ENCODE data around the gene DZIP1. TPM values are rescaled to one million over a fixed set of nuclear protein-coding genes. Genes with fewer than 3 reads are reported as not detected.
"Not testable (repeated sequence)": the region's sequence is repeated elsewhere in the genome, so short reads cannot be mapped to it uniquely, and the experiment has no call there.

Gene DZIP1
- total RNA-seq, 1 experiment from 2014 or later, result 33.6 TPM

DNA sequence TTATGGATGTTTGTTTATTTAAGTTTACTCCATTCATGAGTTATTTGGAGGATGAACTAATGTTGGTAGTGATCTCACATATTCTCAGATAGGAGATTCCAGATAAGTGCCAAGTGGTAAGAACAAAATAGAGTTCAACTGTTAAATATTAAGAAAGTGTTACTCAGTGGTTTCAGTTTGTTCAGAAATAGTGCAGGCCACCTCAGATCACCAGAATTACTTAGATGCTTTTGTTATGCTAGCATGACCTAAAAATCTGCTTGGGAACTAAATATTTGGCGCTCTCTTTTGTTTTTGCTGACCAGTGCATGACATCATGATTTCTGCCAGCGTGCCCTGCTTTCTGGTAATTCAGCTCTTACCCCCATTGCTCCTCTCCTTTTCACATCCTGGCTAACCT is 76.4 kb downstream of the DZIP1 start:
- Histone ChIP-seq H3K4me2 (ENCODE audit: insufficient read depth, insufficient read length, low read length) (no peak overlapping the region), H2BK12ac (ENCODE audit: insufficient read length, low read depth, low read length) (no peak overlapping the region), H2AFZ (ENCODE audit: low read length) (no peak overlapping the region), H4K20me1 (ENCODE audit: control insufficient read depth, insufficient read depth, insufficient read length) (no peaks in the 10 kb centered on the region), H4K5ac (ENCODE audit: insufficient read length, low read depth, low read length) (no peak overlapping the region), H3K4me1 (ENCODE audit: insufficient read depth, low read length) (no peaks in the 10 kb centered on the region), H2BK120ac (ENCODE audit: low read depth, low read length, poor library complexity, severe bottlenecking) (no peak overlapping the region), H3K79me2 (ENCODE audit: insufficient read depth, low read length) (no peaks in the 10 kb centered on the region), H2AK5ac (ENCODE audit: insufficient read length, low read length) (no peak overlapping the region), H3K23ac (ENCODE audit: insufficient read length, low read depth, low read length) (no peak overlapping the region), H3K23me2 (ENCODE audit: insufficient read length, low read depth, low read length, poor library complexity, severe bottlenecking) (no peaks in the 10 kb centered on the region), H3K9me3 (ENCODE audit: control insufficient read depth, low read depth, low read length) (no peaks in the 10 kb centered on the region), H3T11ph (ENCODE audit: low read length) (no peak overlapping the region), H3K27ac (ENCODE audit: insufficient read length, low read depth, low read length) (no peak overlapping the region), H3K27me3 (ENCODE audit: insufficient read depth, low read length) (no peaks in the 10 kb centered on the region), H3K56ac (ENCODE audit: insufficient read length, low read depth, low read length) (no peak overlapping the region), H3K9ac (ENCODE audit: extremely low read depth, insufficient read length, low read length) (no peak overlapping the region), H4K8ac (replicated peaks; ENCODE audit: insufficient read length, low read depth, low read length) (no peak overlapping the region), H3K14ac (ENCODE audit: insufficient read depth, low read length) (no peak overlapping the region), H3K4ac (ENCODE audit: low read depth, low read length) (no peak overlapping the region), H3K79me1 (ENCODE audit: insufficient read depth, low read depth, low read length, poor library complexity, severe bottlenecking) (no peaks in the 10 kb centered on the region), H2BK15ac (ENCODE audit: low read depth, low read length) (no peak overlapping the region), H4K91ac (ENCODE audit: insufficient read length, low read depth, low read length) (no peak overlapping the region), H2BK5ac (ENCODE audit: insufficient read length, low read length) (no peak overlapping the region), H2BK20ac (ENCODE audit: low read depth, low read length, poor library complexity, severe bottlenecking) (no peak overlapping the region), H3K18ac (ENCODE audit: insufficient read length, low read depth, low read length) (no peak overlapping the region)
- TF ChIP-seq, protein P1, sequence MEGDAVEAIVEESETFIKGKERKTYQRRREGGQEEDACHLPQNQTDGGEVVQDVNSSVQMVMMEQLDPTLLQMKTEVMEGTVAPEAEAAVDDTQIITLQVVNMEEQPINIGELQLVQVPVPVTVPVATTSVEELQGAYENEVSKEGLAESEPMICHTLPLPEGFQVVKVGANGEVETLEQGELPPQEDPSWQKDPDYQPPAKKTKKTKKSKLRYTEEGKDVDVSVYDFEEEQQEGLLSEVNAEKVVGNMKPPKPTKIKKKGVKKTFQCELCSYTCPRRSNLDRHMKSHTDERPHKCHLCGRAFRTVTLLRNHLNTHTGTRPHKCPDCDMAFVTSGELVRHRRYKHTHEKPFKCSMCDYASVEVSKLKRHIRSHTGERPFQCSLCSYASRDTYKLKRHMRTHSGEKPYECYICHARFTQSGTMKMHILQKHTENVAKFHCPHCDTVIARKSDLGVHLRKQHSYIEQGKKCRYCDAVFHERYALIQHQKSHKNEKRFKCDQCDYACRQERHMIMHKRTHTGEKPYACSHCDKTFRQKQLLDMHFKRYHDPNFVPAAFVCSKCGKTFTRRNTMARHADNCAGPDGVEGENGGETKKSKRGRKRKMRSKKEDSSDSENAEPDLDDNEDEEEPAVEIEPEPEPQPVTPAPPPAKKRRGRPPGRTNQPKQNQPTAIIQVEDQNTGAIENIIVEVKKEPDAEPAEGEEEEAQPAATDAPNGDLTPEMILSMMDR (conservative IDR thresholded peaks at IDR 0.05), result no peak
- Mint-ChIP-seq H3K27me3 (ENCODE audit: low read depth) (no peaks in the 10 kb centered on the region), H3K4me1 (peaks cover 5% of the 10 kb centered on the region in 2 experiments; a peak in 3 of 4 replicates), H3K9me3 (no peaks in the 10 kb centered on the region; a peak in 1 of 5 replicates), H3K36me3 (ENCODE audit: insufficient read depth in 1 of 3, low read depth in 3 of 3) (peaks cover 11 to 28% (median 18%) of the 10 kb centered on the region in 3 experiments; a peak in 5 of 7 replicates), H3K4me3 (no peak overlapping the region), H3K27ac (no peak overlapping the region)
- DNase-seq, result no peak
- no CpG with 5 or more reads among the region's 2 CpGs for WGBS (ENCODE audit: extremely low coverage, insufficient read length, low lambda C conversion rate)

DNA sequence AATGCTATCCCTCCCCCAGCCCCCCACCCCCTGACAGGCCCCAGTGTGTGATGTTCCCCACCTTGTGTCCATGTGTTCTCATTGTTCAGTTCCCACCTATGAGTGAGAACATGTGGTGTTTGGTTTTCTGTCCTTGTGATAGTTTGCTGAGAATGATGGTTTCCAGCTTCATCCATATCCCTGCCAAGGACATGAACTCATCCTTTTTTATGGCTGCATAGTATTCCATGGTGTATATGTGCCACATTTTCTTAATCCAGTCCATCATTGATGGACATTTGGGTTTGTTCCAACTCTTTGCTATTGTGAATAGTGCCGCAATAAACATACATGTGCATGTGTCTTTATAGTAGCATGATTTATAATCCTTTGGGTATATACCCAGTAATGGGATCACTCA is 78.7 kb downstream of the DZIP1 start:
- H2BK15ac ChIP-seq (ENCODE audit: low read depth, low read length); H3K79me1 ChIP-seq (ENCODE audit: insufficient read depth, low read depth, low read length, poor library complexity, severe bottlenecking); H3K9ac ChIP-seq (ENCODE audit: extremely low read depth, insufficient read length, low read length); H3K23ac ChIP-seq (ENCODE audit: insufficient read length, low read depth, low read length); H2BK12ac ChIP-seq (ENCODE audit: insufficient read length, low read depth, low read length); H3K23me2 ChIP-seq (ENCODE audit: insufficient read length, low read depth, low read length, poor library complexity, severe bottlenecking); H3K9me3 Mint-ChIP-seq; H3K4me1 ChIP-seq (ENCODE audit: insufficient read depth, low read length); H4K5ac ChIP-seq (ENCODE audit: insufficient read length, low read depth, low read length); H4K20me1 ChIP-seq (ENCODE audit: control insufficient read depth, insufficient read depth, insufficient read length); H2AFZ ChIP-seq (ENCODE audit: low read length); H3K27ac ChIP-seq (ENCODE audit: insufficient read length, low read depth, low read length); H3K56ac ChIP-seq (ENCODE audit: insufficient read length, low read depth, low read length); H3K4me2 ChIP-seq (ENCODE audit: insufficient read depth, insufficient read length, low read length); H3K4ac ChIP-seq (ENCODE audit: low read depth, low read length); H4K8ac ChIP-seq (replicated peaks; ENCODE audit: insufficient read length, low read depth, low read length); H2BK120ac ChIP-seq (ENCODE audit: low read depth, low read length, poor library complexity, severe bottlenecking); H3K18ac ChIP-seq (ENCODE audit: insufficient read length, low read depth, low read length); H3K4me1 Mint-ChIP-seq; H2AK5ac ChIP-seq (ENCODE audit: insufficient read length, low read length); H3K4me3 Mint-ChIP-seq; H3T11ph ChIP-seq (ENCODE audit: low read length); H2BK20ac ChIP-seq (ENCODE audit: low read depth, low read length, poor library complexity, severe bottlenecking); H4K91ac ChIP-seq (ENCODE audit: insufficient read length, low read depth, low read length); H3K27me3 Mint-ChIP-seq (ENCODE audit: low read depth); H3K27ac Mint-ChIP-seq; H3K79me2 ChIP-seq (ENCODE audit: insufficient read depth, low read length); H2BK5ac ChIP-seq (ENCODE audit: insufficient read length, low read length); H3K14ac ChIP-seq (ENCODE audit: insufficient read depth, low read length); H3K27me3 ChIP-seq (ENCODE audit: insufficient read depth, low read length); DNase-seq; H3K9me3 ChIP-seq (ENCODE audit: control insufficient read depth, low read depth, low read length): not testable (repeated sequence)
- H3K36me3 Mint-ChIP-seq (ENCODE audit: insufficient read depth in 1 of 3, low read depth in 3 of 3), result peaks cover 9 to 21% (median 18%) of the 10 kb centered on the region in 3 experiments; a peak in 5 of 7 replicates
- no CpG with 5 or more reads among the region's 1 CpG for WGBS (ENCODE audit: extremely low coverage, insufficient read length, low lambda C conversion rate)
